Cardiac fibroblast (primary cell): ENCODE data around the gene SDK1.

ENCODE experiments used
- DNase-seq, 2 donors: peaks; one replicate each; pipeline versions ENCODE4 v3.0.0 to v3.0.0-alpha.2; 2010; ENCODE audit warnings: low read depth in 2 of 2
- H3K4me3 ChIP-seq, 2 donors: replicated peaks in 1 of 2; 1 replicate in 1 of 2; 2 replicates in 1 of 2; pipeline ENCODE4 v1.5.1; 2011; ENCODE audit warnings: low read depth in 2 of 2, low read length in 2 of 2, mild to moderate bottlenecking in 2 of 2, moderate library complexity in 1 of 2
- CTCF ChIP-seq: IDR thresholded peaks from one replicate; pipeline ENCODE4 v1.5.1; 2011; ENCODE audit warnings: low read depth, mild to moderate bottlenecking, low read length, inconsistent platforms

The SDK1 gene

GRCh38 chr7:4270941-4271715 lies 970.1 kb downstream of the SDK1 start:
- H3K4me3 ChIP-seq: no peak overlapping the region
- no peak for DNase-seq
- no peak for TF ChIP-seq CTCF

GRCh38 chr7:4271716-4272015 lies 970.6 kb downstream of the SDK1 start:
- DNase-seq: no peak
- no peak for TF ChIP-seq CTCF
- no peak overlapping the region for H3K4me3 ChIP-seq

- H3K4me3 ChIP-seq: no peak overlapping the region
- TF ChIP-seq CTCF: no peak
- DNase-seq: no peak
These were observed 971.1 kb downstream of the SDK1 start for GRCh38 chr7:4272141-4272540.

- DNase-seq: no peak
- no peak overlapping the region for H3K4me3 ChIP-seq
- no peak for TF ChIP-seq CTCF
These were observed 972.6 kb downstream of the SDK1 start for GRCh38 chr7:4273566-4274230.

GRCh38 chr7:4274286-4274685 lies 973.2 kb downstream of the SDK1 start:
- no peak for DNase-seq
- no peak for TF ChIP-seq CTCF
- no peak overlapping the region for H3K4me3 ChIP-seq

GRCh38 chr7:4277936-4278335 lies 976.9 kb downstream of the SDK1 start:
- DNase-seq: no peak
- no peak overlapping the region for H3K4me3 ChIP-seq
- TF ChIP-seq CTCF: no peak
